Kidney epithelial cell (primary cell): ENCODE data around the gene CDH1. TPM values are rescaled to one million over a fixed set of nuclear protein-coding genes. Genes with fewer than 3 reads are reported as not detected.

Experiments used
- DNase-seq: peaks from one replicate; pipeline ENCODE4 v3.0.0-alpha.2; 2010; ENCODE audit warnings: low read depth
- H3K27me3 ChIP-seq: 2 replicates; pipeline ENCODE4 v1.6.0; 2011; ENCODE audit warnings: low read length; ENCODE audit not compliant: control insufficient read depth, insufficient read depth
- H3K36me3 ChIP-seq: 2 replicates; pipeline ENCODE4 v1.5.1; 2011; ENCODE audit warnings: low read length; ENCODE audit not compliant: control insufficient read depth, insufficient read depth
- H3K4me3 ChIP-seq: 2 replicates; pipeline ENCODE4 v1.5.1; 2011; ENCODE audit warnings: low read depth, mild to moderate bottlenecking, control low read depth, low read length
- total RNA-seq: library from RNA; depleted of rRNA; stranded (reverse); fragments of >200 nt; gene quantifications from 2 replicates; pipeline ENCODE4 v1.2.3, GENCODE V29; 2015
- TF ChIP-seq, protein P1 (sequence below): IDR thresholded peaks from 2 replicates; pipeline ENCODE4 v1.5.1; 2011; ENCODE audit warnings: mild to moderate bottlenecking, moderate library complexity, low read length, control low read depth, inconsistent platforms; ENCODE audit not compliant: insufficient read depth, poor library complexity, severe bottlenecking

CDH1 gene
- 84.4 and 85.8 TPM in 2 replicates for total RNA-seq

DNA sequence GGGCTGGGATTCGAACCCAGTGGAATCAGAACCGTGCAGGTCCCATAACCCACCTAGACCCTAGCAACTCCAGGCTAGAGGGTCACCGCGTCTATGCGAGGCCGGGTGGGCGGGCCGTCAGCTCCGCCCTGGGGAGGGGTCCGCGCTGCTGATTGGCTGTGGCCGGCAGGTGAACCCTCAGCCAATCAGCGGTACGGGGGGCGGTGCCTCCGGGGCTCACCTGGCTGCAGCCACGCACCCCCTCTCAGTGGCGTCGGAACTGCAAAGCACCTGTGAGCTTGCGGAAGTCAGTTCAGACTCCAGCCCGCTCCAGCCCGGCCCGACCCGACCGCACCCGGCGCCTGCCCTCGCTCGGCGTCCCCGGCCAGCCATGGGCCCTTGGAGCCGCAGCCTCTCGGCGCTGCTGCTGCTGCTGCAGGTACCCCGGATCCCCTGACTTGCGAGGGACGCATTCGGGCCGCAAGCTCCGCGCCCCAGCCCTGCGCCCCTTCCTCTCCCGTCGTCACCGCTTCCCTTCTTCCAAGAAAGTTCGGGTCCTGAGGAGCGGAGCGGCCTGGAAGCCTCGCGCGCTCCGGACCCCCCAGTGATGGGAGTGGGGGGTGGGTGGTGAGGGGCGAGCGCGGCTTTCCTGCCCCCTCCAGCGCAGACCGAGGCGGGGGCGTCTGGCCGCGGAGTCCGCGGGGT is at the start of gene CDH1:
Gene CDH1 (plus strand): TSS at position 247 of the 684 bp plus-strand sequence. CDS start 124 bp downstream, at position 371.
- TF ChIP-seq, protein P1, sequence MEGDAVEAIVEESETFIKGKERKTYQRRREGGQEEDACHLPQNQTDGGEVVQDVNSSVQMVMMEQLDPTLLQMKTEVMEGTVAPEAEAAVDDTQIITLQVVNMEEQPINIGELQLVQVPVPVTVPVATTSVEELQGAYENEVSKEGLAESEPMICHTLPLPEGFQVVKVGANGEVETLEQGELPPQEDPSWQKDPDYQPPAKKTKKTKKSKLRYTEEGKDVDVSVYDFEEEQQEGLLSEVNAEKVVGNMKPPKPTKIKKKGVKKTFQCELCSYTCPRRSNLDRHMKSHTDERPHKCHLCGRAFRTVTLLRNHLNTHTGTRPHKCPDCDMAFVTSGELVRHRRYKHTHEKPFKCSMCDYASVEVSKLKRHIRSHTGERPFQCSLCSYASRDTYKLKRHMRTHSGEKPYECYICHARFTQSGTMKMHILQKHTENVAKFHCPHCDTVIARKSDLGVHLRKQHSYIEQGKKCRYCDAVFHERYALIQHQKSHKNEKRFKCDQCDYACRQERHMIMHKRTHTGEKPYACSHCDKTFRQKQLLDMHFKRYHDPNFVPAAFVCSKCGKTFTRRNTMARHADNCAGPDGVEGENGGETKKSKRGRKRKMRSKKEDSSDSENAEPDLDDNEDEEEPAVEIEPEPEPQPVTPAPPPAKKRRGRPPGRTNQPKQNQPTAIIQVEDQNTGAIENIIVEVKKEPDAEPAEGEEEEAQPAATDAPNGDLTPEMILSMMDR: no peak
- Histone ChIP-seq H3K4me3 (peak within 1 kb of the TSS; percentile 47), H3K27me3 (peaks cover 14% of the 10 kb centered on the region), H3K36me3 (no peaks in the 10 kb centered on the region)
- DNase-seq: no peak

DNA sequence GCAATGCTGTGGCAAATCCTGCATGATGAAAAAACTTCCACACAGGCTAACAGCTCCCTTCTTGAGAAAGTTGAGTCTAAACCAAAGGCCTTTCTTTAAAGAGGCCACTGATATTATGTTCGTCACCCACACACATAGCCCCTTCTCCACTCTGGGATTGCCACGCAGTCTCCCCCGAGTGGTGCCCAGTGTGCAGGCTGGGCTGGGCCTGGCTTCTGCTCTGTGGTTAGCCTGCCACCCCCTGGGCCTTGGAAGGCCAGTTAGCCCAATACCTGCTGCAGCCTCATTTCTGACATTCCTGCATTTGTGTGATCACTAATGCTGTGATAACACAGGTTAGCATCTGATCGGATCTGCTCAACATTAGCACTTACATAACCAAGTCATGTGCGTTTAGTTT is 47.2 kb upstream of the CDH1 start:
- Histone ChIP-seq H3K36me3 (peaks cover 1% of the 10 kb centered on the region), H3K27me3 (no peaks in the 10 kb centered on the region), H3K4me3 (no peak overlapping the region)
- TF ChIP-seq, protein P1: no peak
- DNase-seq: no peak

DNA sequence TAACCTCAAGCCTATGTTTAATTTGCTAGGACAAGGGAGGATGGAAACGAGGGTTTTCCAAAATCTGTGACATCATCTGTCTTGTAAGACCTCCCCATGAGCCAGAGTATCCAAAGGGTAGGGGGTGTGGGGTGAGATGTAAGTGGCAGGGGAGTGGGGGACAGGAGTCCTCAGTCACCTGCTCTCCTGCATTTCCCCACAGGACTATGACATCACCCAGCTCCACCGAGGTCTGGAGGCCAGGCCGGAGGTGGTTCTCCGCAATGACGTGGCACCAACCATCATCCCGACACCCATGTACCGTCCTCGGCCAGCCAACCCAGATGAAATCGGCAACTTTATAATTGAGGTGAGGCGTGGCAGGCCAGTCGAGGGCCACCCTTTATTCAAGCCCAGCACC is 41.5 kb upstream of the CDH1 start:
- TF ChIP-seq, protein P1: no peak
- Histone ChIP-seq H3K36me3 (no peaks in the 10 kb centered on the region), H3K4me3 (no peak overlapping the region), H3K27me3 (no peaks in the 10 kb centered on the region)
- DNase-seq: no peak

DNA sequence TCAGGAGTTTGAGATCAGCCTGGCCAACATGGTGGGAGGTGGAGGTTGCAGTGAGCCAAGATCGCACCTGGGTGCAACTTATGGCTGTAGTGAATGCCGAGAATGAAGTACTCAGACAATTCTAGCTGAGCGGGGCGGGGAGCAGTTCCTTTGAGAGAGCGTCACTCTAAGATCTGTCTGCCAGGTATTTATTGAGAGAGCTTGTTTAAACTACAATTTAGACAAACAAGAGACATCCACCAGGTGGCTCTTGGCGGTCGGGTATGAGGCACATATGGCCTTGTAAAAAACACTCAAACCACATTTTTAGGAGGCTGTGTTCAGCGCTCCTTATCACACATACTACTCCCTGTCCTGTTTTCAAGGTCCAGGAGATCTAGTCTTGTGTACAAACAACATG is 40.6 kb upstream of the CDH1 start:
- H3K36me3 ChIP-seq: no peaks in the 10 kb centered on the region
- H3K27me3 ChIP-seq: no peaks in the 10 kb centered on the region
- H3K4me3 ChIP-seq: no peak overlapping the region
- DNase-seq: no peak
- TF ChIP-seq, protein P1: no peak

DNA sequence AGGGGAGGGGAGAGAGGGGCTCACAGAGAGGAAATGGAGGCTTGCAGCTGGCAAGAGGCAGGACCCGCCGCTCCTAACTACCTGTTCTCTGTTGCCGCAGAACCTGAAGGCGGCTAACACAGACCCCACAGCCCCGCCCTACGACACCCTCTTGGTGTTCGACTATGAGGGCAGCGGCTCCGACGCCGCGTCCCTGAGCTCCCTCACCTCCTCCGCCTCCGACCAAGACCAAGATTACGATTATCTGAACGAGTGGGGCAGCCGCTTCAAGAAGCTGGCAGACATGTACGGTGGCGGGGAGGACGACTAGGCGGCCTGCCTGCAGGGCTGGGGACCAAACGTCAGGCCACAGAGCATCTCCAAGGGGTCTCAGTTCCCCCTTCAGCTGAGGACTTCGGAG is 39.0 kb upstream of the CDH1 start:
- no peaks in the 10 kb centered on the region for H3K27me3 ChIP-seq
- TF ChIP-seq, protein P1: no peak
- no peak overlapping the region for H3K4me3 ChIP-seq
- no peaks in the 10 kb centered on the region for H3K36me3 ChIP-seq
- no peak for DNase-seq

DNA sequence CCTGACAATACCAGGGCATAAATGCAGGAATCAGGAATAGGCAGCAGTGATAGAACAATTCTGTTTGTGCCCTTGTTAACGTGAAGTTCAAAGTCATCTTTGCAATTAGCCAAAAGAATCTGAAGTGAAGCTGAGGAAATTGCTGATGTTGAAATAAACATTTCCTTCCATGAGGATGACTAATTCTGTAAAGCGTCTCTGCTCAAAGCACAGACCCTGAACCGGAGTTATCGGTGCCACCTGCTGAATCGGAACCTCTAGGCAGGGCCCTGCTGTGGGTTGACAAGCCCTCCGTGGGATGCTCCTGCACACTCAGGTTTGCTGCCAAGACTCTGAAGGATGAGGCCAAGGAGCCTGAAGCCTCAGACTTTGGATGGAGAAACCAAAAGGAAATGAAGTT is 37.0 kb upstream of the CDH1 start:
- no peaks in the 10 kb centered on the region for H3K27me3 ChIP-seq
- no peak overlapping the region for H3K4me3 ChIP-seq
- no peaks in the 10 kb centered on the region for H3K36me3 ChIP-seq
- TF ChIP-seq, protein P1: no peak
- DNase-seq: no peak
